Adrenal gland (tissue), 12 donors: ENCODE results near the gene CKB. TPM values are rescaled to one million over a fixed set of nuclear protein-coding genes. Genes with fewer than 3 reads are reported as not detected.

Source experiments
- DNase-seq, 7 donors: peaks; one replicate each; pipeline ENCODE4 v3.0.0-alpha.2; 2019 to 2020
- H3K27ac ChIP-seq, 5 donors: fragments of 200-600 bp; sonication (generic) in 4 of 5; 1 replicate in 3 of 5; 2 replicates in 2 of 5; pipeline versions ENCODE4 v1.5.1 to v1.8.0; 2016 to 2020; ENCODE audit warnings: mild to moderate bottlenecking in 1 of 5
- H3K27me3 ChIP-seq: fragments of 200-600 bp; 2 replicates; pipeline ENCODE4 v1.8.0; 2021
- H3K36me3 ChIP-seq, 2 donors: fragments of 200-600 bp; replicated peaks in 1 of 2; 1 replicate in 1 of 2; 2 replicates in 1 of 2; pipeline versions ENCODE4 v1.5.1 to v1.8.0; 2018 to 2022
- H3K4me1 ChIP-seq, 2 donors: fragments of 200-600 bp; replicated peaks in 1 of 2; 1 replicate in 1 of 2; 2 replicates in 1 of 2; pipeline versions ENCODE4 v1.5.1 to v1.8.0; 2018 to 2021
- H3K4me3 ChIP-seq, 4 donors: fragments of 200-600 bp; sonication (generic) in 3 of 4; one replicate each; pipeline ENCODE4 v1.5.1; 2016 to 2018
- H3K9me3 ChIP-seq, 3 donors: fragments of 200-600 bp; sonication (generic) in 1 of 3; replicated peaks in 1 of 3; 1 replicate in 2 of 3; 2 replicates in 1 of 3; pipeline versions ENCODE4 v1.5.1 to v1.8.0; 2016 to 2021
- POLR2A ChIP-seq, 2 donors: fragments of 450-650 bp; IDR thresholded peaks; one replicate each; pipeline ENCODE4 v1.6.1; 2017; ENCODE audit warnings: antibody characterized with exemption in 2 of 2, mild to moderate bottlenecking in 2 of 2, moderate library complexity in 1 of 2
- WGBS, 4 donors: extraction: QIAGEN DNeasy Blood & Tissue Kit in 2 of 4; methylation state at CpG; one replicate each; pipeline versions ENCODE4 v1.1.5 to v1.1.7; 2013 to 2017; 5-methylcytosine and 5-hydroxymethylcytosine counted together
- intact Hi-C, 2 donors: fragments of 100-400 bp; cut with DNase I; formaldehyde crosslinking; loops; one replicate each; pipeline versions ENCODE4 v1.14.1 to v1.15.0; 2022 to 2023
- polyA plus RNA-seq, 3 donors: library from polyadenylated mRNA; stranded (reverse); fragments of 200-250 nt in 2 of 3; fragments of 350-450 nt in 1 of 3; fragmentation: Illumina TruSeq in 1 of 3; extraction: RNeasy Lipid Tissue Mini Kit (QIAGEN cat#74804) in 1 of 3; gene quantifications; one replicate each; pipeline ENCODE4 v1.2.3, GENCODE V29; 2013 to 2014
- total RNA-seq, 9 donors: library from RNA; depleted of rRNA in 4 of 9; stranded (reverse); fragments of >200 nt in 4 of 9; fragments of 120-200 nt in 1 of 9; fragmentation: NEBNext Ultra II Directional in 1 of 9; extraction: Animal tissue kit (Norgen Biotek cat#: 25700) in 1 of 9; gene quantifications; one replicate each; pipeline versions ENCODE4 v1.1.0 to v1.2.4, GENCODE V29; 2013 to 2023
- TF ChIP-seq, protein P1 (sequence below), 6 experiments: fragments of 450-650 bp in 4 of 6; fragments of 200-600 bp in 2 of 6; sonication (generic) in 1 of 6; IDR thresholded peaks; 1 replicate in 5 of 6; 2 replicates in 1 of 6; pipeline versions ENCODE4 v1.5.1 to v1.8.0; 2016 to 2021; ENCODE audit warnings: antibody characterized with exemption in 6 of 6, mild to moderate bottlenecking in 2 of 6, moderate library complexity in 1 of 6
- donor health status: healthy with polysubstance abuse.
- donor health status: Bipolar disorder and iron deficiency.
- donor health status: DM: yes; HTN: yes; CAD: no.
- donor health status: DM: no; HTN: no; CAD: no.
- donor health status: DM: no; HTN: no; CAD: no.
- donor health status: DM: yes; HTN: yes; CAD: no.

CKB gene
- total and polyA plus RNA-seq, 12 donors, result 11.0 to 410 (median 198) TPM

DNA sequence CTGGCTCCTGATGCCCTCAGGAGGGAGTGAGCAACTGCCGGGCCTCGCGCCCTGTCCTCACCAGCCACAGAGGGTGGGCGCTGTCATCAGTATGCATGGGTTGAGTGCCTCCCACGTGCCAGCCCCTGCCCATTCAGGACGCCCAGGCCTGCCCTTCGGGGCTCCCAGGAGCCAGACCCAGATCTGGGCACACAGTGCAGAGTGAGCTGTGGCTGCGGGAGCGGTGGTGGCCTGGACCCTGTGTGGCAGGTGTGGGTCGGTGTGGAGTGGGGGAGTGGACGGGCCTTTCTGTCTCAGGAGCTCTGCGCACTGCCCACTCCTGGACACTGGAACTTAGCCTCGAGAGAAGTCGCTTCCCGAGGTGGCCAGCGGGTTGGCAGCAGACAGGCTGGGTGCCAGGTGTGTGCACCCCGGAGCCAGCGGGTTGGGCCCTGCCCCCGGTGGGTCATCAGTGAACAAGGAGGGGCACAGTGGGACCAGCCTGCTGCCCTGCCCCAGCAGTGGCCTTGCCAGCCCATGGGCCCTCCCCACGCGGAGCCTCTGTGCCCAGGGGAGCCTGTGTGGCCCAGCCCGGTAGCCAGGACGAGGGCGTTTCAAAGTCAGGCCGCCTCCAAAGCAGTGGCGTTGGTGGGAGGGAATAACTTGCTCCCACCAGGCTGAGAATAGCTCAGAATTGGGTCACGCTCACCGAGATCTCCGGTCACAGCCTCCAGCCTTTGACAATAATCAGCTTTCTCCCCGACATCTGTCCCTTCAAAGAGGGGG is 15.8 kb upstream of the CKB start:
- peak in 1 of 2 donors; percentile 65 for TF ChIP-seq POLR2A (IDR thresholded peaks at IDR 0.05)
- TF ChIP-seq, protein P1, sequence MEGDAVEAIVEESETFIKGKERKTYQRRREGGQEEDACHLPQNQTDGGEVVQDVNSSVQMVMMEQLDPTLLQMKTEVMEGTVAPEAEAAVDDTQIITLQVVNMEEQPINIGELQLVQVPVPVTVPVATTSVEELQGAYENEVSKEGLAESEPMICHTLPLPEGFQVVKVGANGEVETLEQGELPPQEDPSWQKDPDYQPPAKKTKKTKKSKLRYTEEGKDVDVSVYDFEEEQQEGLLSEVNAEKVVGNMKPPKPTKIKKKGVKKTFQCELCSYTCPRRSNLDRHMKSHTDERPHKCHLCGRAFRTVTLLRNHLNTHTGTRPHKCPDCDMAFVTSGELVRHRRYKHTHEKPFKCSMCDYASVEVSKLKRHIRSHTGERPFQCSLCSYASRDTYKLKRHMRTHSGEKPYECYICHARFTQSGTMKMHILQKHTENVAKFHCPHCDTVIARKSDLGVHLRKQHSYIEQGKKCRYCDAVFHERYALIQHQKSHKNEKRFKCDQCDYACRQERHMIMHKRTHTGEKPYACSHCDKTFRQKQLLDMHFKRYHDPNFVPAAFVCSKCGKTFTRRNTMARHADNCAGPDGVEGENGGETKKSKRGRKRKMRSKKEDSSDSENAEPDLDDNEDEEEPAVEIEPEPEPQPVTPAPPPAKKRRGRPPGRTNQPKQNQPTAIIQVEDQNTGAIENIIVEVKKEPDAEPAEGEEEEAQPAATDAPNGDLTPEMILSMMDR (IDR thresholded peaks at IDR 0.05), result no peak
- peaks cover 33 to 39% of the 10 kb centered on the region in 2 donors for H3K4me1 ChIP-seq
- DNase-seq, result peak; percentile 59 to 83 (median 76)
- intact Hi-C loops, result no loop called here
- no peaks in the 10 kb centered on the region for H3K27me3 ChIP-seq
- no peak overlapping the region for H3K4me3 ChIP-seq
- peak overlapping the region; percentile 25 to 69 (median 56) for H3K27ac ChIP-seq
- no peaks in the 10 kb centered on the region for H3K9me3 ChIP-seq
- WGBS, 4 donors, result 33 to 43% (median 39%) methylated on average over 7 to 30 of the region's 30 CpGs
- H3K36me3 ChIP-seq, result no peaks in the 10 kb centered on the region

DNA sequence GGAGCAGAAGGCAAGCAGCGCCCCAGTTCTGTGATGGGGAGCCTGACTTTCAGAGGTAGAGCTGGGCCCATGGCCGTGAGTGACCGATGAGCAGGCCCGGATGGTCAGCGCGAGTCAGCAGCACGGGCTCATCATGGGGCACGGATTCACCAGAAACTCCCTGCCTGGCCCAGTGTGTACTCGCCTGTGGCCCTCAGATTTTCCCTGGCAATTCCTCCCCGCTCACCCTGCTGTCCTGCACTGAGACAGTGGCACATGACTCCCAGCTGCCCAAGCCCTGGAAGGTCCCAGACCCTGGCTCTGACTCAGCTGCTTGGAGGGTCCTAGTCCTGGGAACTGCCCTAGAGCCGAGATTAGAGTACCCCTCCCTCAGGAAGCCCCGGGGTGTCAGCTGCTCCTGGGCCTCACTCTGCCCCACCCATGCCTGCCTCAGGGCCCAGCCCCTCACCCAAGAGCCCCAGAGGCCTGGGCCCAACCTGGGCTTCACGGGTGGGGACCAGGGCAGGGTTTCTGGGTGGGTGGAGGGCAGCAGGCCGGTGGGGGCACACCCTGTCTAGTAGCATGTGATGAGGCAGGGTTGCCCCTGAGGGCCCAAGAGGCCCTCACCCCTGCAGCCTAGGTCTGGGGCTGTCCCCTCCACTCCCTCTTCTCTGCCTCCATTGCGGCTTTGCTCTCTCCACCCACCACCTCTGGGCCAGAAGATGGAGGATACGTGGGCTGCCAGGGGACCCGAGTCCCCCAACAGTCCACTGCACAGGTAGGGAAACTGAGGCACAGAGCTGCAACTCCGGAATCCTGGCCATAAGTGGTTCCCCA is 14.8 kb upstream of the CKB start:
- TF ChIP-seq, protein P1 (IDR thresholded peaks at IDR 0.05), result no peak
- no peak for TF ChIP-seq POLR2A (IDR thresholded peaks at IDR 0.05)
- 55 to 83% (median 72%) methylated on average over 1 to 18 of the region's 18 CpGs for WGBS, 4 donors
- H3K27ac ChIP-seq, result peak overlapping the region; percentile 33 to 83 (median 56)

DNA sequence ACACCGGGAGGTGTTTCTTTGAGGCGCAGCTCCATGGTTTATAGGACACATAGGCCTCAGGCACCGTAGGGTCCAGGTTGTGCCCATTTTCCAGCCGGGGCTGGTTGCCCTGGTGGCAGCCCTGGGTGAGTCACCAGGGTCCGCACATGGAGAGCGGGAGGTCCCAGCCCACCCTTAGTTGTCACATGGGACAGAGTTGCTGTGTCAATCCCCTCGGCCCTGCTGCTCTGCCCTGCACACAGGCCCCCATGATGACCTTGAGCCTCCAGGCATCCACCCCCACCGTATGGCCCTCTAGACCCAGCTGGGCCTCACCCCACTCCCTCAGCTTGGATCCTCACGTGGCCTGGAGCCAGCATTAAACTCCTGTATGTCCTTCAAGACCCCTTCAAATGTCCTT is 14.1 kb upstream of the CKB start:
- Histone ChIP-seq H3K4me1 (peaks cover 23 to 25% of the 10 kb centered on the region in 2 donors), H3K27ac (peak overlapping the region in 2 of 5 donors; percentile 41 to 83), H3K36me3 (no peaks in the 10 kb centered on the region), H3K4me3 (no peak overlapping the region), H3K9me3 (no peaks in the 10 kb centered on the region), H3K27me3 (no peaks in the 10 kb centered on the region)
- TF ChIP-seq, protein P1 (IDR thresholded peaks at IDR 0.05), result no peak
- TF ChIP-seq POLR2A (IDR thresholded peaks at IDR 0.05), result no peak
- intact Hi-C loops, result no loop called here
- WGBS, 4 donors, result 36 to 80% (median 77%) methylated on average over 3 to 9 of the region's 9 CpGs
- no peak for DNase-seq

More for the DNA sequence above, 14.8 kb upstream of the CKB start:
- Histone ChIP-seq H3K27me3 (no peaks in the 10 kb centered on the region), H3K36me3 (no peaks in the 10 kb centered on the region), H3K9me3 (no peaks in the 10 kb centered on the region), H3K4me3 (no peak overlapping the region), H3K4me1 (peaks cover 23 to 30% of the 10 kb centered on the region in 2 donors)
- peak in 3 of 7 donors; percentile 50 to 57 (median 56) for DNase-seq
- intact Hi-C loops, result no loop called here

DNA sequence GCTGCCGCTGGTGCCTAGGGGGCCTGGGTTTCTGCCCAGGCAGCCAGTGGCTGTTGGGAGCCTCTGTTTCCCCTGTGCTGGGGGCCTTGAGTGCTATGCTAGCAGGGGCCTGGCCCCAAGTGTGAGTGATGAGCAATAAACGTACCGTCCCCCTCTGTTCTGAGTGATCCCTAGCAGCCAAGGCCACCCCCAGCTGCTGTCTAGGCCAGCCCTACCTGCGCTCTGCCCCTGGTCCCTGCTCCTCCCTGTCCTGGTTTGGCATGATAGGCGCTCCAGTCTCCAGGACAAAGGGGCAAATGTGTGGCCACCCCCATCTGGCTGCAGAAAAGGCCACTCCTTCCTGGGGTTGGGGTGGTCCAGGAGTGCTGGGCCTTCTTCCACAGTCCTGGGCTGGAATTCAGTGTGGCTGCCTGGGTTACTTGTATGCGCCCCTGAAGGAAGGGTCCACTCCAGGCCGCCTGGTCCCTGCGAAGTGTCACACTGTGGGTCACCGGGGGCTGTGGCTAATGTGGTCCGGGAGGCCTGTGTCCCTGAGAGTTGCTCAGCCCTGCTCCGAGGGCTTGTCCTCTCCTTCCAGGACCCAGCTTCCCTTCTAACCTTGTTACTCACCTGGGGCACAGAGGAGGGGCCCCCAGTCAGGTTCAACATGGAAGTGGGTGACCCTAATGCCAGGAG is 13.4 kb upstream of the CKB start:
- Histone ChIP-seq H3K4me1 (peaks cover 22 to 24% of the 10 kb centered on the region in 2 donors), H3K4me3 (no peak overlapping the region), H3K27me3 (no peaks in the 10 kb centered on the region), H3K9me3 (no peaks in the 10 kb centered on the region), H3K27ac (peak overlapping the region in 3 of 5 donors; percentile 26 to 83 (median 45)), H3K36me3 (no peaks in the 10 kb centered on the region)
- no peak for TF ChIP-seq POLR2A (IDR thresholded peaks at IDR 0.05)
- TF ChIP-seq, protein P1 (IDR thresholded peaks at IDR 0.05), result no peak
- intact Hi-C loops, result no loop called here
- DNase-seq, result no peak
- WGBS, 4 donors, result 72 to 81% (median 77%) methylated on average over 3 to 11 of the region's 11 CpGs
